ENCODE data around the gene SORCS2. TPM values are rescaled to one million over a fixed set of nuclear protein-coding genes. Genes with fewer than 3 reads are reported as not detected.

SORCS2 gene
- total RNA-seq, 1 donor from 2014 or later, result 5.2 TPM

- Mint-ChIP-seq H3K4me3 (no peak overlapping the region), H3K36me3 (no peaks in the 10 kb centered on the region), H3K27me3 (ENCODE audit: insufficient read depth, low read depth) (no peaks in the 10 kb centered on the region), H3K9me3 (no peaks in the 10 kb centered on the region), H3K27ac (no peak overlapping the region), H3K4me1 (peaks cover 26% of the 10 kb centered on the region)
- H3K27me3 ChIP-seq, result no peaks in the 10 kb centered on the region
- no peak overlapping the region for H3K27ac ChIP-seq
- H4K20me1 ChIP-seq (ENCODE audit: low read depth), result no peaks in the 10 kb centered on the region
- no peaks in the 10 kb centered on the region for H3K79me2 ChIP-seq (ENCODE audit: low read depth)
- no peak overlapping the region for H3K9ac ChIP-seq
- no peak overlapping the region for H3K4me3 ChIP-seq
- H3K4me1 ChIP-seq, result peaks cover 17% of the 10 kb centered on the region
- no peak overlapping the region for H3K4me2 ChIP-seq
- no peaks in the 10 kb centered on the region for H3F3A ChIP-seq (ENCODE audit: low read depth)
- no peaks in the 10 kb centered on the region for H3K9me3 ChIP-seq (ENCODE audit: low read depth)
- no peak for DNase-seq (ENCODE audit: low spot score)
- no peak for TF ChIP-seq EZH2 (IDR thresholded peaks at IDR 0.05)
- TF ChIP-seq EZH2phosphoT487 (IDR thresholded peaks at IDR 0.05), result no peak
- TF ChIP-seq CTCF (IDR thresholded peaks at IDR 0.05), result no peak
- no peaks in the 10 kb centered on the region for H3K36me3 ChIP-seq
- no peak overlapping the region for H2AFZ ChIP-seq (replicated peaks)
Observed at GRCh38 chr4:7704091-7704490, 511.8 kb downstream of the SORCS2 start.

GRCh38 chr4:7704625-7705024 lies 512.3 kb downstream of the SORCS2 start:
- Mint-ChIP-seq H3K27me3 (ENCODE audit: insufficient read depth, low read depth) (no peaks in the 10 kb centered on the region), H3K36me3 (no peaks in the 10 kb centered on the region), H3K9me3 (no peaks in the 10 kb centered on the region), H3K4me3 (no peak overlapping the region), H3K27ac (peak overlapping the region; percentile 47), H3K4me1 (peaks cover 29% of the 10 kb centered on the region)
- H3K27me3 ChIP-seq, result no peaks in the 10 kb centered on the region
- TF ChIP-seq EZH2 (IDR thresholded peaks at IDR 0.05), result no peak
- no peak overlapping the region for H3K9ac ChIP-seq
- H3K4me2 ChIP-seq, result no peak overlapping the region
- H3K79me2 ChIP-seq (ENCODE audit: low read depth), result no peaks in the 10 kb centered on the region
- no peak for DNase-seq (ENCODE audit: low spot score)
- peaks cover 22% of the 10 kb centered on the region for H3K4me1 ChIP-seq
- H3K9me3 ChIP-seq (ENCODE audit: low read depth), result no peaks in the 10 kb centered on the region
- H3F3A ChIP-seq (ENCODE audit: low read depth), result no peaks in the 10 kb centered on the region
- no peaks in the 10 kb centered on the region for H4K20me1 ChIP-seq (ENCODE audit: low read depth)
- H3K36me3 ChIP-seq, result no peaks in the 10 kb centered on the region
- H3K27ac ChIP-seq, result no peak overlapping the region
- H2AFZ ChIP-seq (replicated peaks), result no peak overlapping the region
- H3K4me3 ChIP-seq, result no peak overlapping the region

DNA sequence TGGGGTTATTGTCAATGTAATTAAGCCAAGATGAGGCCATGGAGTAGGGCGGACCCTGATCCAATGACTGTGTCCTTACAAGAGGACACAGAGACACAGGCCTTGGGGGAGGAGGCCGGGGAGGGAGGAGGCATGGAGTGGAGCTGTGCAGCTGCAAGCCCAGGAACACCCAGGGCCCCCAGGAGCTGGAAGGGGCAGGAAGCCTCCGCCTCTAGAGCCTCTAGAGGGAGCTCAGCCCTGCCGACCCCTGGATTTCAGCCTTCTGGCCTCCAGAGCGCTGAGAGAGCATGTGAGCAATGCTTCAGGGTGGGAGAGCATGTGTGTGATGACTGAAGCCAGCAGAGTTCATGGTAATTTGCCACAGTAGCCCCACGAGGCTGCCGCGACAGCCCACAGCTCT lies 512.7 kb downstream of the SORCS2 start:
- peaks cover 26% of the 10 kb centered on the region for H3K4me1 ChIP-seq
- H3K9ac ChIP-seq, result no peak overlapping the region
- TF ChIP-seq EZH2phosphoT487 (IDR thresholded peaks at IDR 0.05) (no peak), EZH2 (IDR thresholded peaks at IDR 0.05) (no peak), CTCF (IDR thresholded peaks at IDR 0.05) (peak; percentile 20)
- no peaks in the 10 kb centered on the region for H3K27me3 ChIP-seq
- no peak overlapping the region for H3K27ac ChIP-seq
- Mint-ChIP-seq H3K4me3 (no peak overlapping the region), H3K27ac (peak overlapping the region; percentile 57), H3K9me3 (no peaks in the 10 kb centered on the region), H3K27me3 (ENCODE audit: insufficient read depth, low read depth) (no peaks in the 10 kb centered on the region), H3K4me1 (peaks cover 30% of the 10 kb centered on the region), H3K36me3 (no peaks in the 10 kb centered on the region)
- no peak overlapping the region for H3K4me3 ChIP-seq
- H3K79me2 ChIP-seq (ENCODE audit: low read depth), result no peaks in the 10 kb centered on the region
- no peak overlapping the region for H2AFZ ChIP-seq (replicated peaks)
- no peaks in the 10 kb centered on the region for H3K36me3 ChIP-seq
- no peaks in the 10 kb centered on the region for H4K20me1 ChIP-seq (ENCODE audit: low read depth)
- H3F3A ChIP-seq (ENCODE audit: low read depth), result no peaks in the 10 kb centered on the region
- H3K4me2 ChIP-seq, result no peak overlapping the region
- H3K9me3 ChIP-seq (ENCODE audit: low read depth), result no peaks in the 10 kb centered on the region
- peak; percentile 44 for DNase-seq (ENCODE audit: low spot score)

DNA sequence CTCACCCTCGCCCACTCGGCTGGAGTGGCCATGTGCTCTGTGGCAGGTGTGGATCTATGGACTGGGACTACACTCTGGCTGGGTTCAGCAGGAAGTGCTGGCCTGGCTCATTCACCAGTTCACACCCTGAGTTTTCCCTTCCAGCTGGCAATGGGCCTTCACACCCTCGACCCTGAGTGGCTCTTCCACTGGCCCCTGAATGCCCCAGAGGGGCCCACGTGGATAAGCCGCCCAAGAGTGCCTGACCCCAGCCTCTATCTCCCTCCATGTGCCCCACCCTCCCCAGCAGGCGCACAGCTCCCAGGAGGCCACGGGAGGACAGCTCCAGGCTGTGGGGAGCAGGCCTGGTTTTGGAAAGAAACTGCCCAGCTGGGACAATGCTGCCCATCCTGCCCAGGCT lies 513.3 kb downstream of the SORCS2 start:
- Histone ChIP-seq H3K9me3 (ENCODE audit: low read depth) (no peaks in the 10 kb centered on the region), H2AFZ (replicated peaks) (no peak overlapping the region), H3K9ac (no peak overlapping the region), H3K27ac (no peak overlapping the region), H4K20me1 (ENCODE audit: low read depth) (no peaks in the 10 kb centered on the region), H3K4me2 (no peak overlapping the region), H3K27me3 (no peaks in the 10 kb centered on the region), H3K4me3 (no peak overlapping the region), H3F3A (ENCODE audit: low read depth) (no peaks in the 10 kb centered on the region), H3K36me3 (no peaks in the 10 kb centered on the region), H3K4me1 (peaks cover 31% of the 10 kb centered on the region), H3K79me2 (ENCODE audit: low read depth) (no peaks in the 10 kb centered on the region)
- Mint-ChIP-seq H3K4me3 (no peak overlapping the region), H3K36me3 (no peaks in the 10 kb centered on the region), H3K9me3 (no peaks in the 10 kb centered on the region), H3K27ac (no peak overlapping the region), H3K4me1 (peaks cover 34% of the 10 kb centered on the region), H3K27me3 (ENCODE audit: insufficient read depth, low read depth) (no peaks in the 10 kb centered on the region)
- TF ChIP-seq EZH2 (IDR thresholded peaks at IDR 0.05) (no peak), EZH2phosphoT487 (IDR thresholded peaks at IDR 0.05) (no peak), CTCF (IDR thresholded peaks at IDR 0.05) (no peak)
- DNase-seq (ENCODE audit: low spot score), result no peak

All from neural progenitor cell (in vitro differentiated cells).